ENCODE data around the gene SLC6A17. TPM values are rescaled to one million over a fixed set of nuclear protein-coding genes. Genes with fewer than 3 reads are reported as not detected.

The SLC6A17 gene
- total RNA-seq, 2 donors from 2014 or later, result 0.19 TPM; not detected in 1

GRCh38 chr1:110223127-110223526, 72.8 kb downstream of the SLC6A17 start:
- no peak for DNase-seq
- Histone ChIP-seq H3K4me3 (no peak overlapping the region), H3K9me3 (no peaks in the 10 kb centered on the region), H3K27me3 (no peaks in the 10 kb centered on the region), H3K9ac (ENCODE audit: low read depth in 2 of 2, low read length in 2 of 2) (no peak overlapping the region), H3K27ac (no peak overlapping the region), H3K36me3 (no peaks in the 10 kb centered on the region), H3K4me1 (no peaks in the 10 kb centered on the region)
- intact Hi-C loops (cut with DNase I), result no loop called here
- TF ChIP-seq CTCF (IDR thresholded peaks at IDR 0.05), result no peak

GRCh38 chr1:110223581-110223980, 73.3 kb downstream of the SLC6A17 start:
- no peak overlapping the region for H3K4me3 ChIP-seq
- H3K9ac ChIP-seq (ENCODE audit: low read depth in 2 of 2, low read length in 2 of 2), result no peak overlapping the region
- intact Hi-C loops (cut with DNase I), result no loop called here
- DNase-seq, result no peak
- H3K4me1 ChIP-seq, result no peaks in the 10 kb centered on the region
- no peak for TF ChIP-seq CTCF (IDR thresholded peaks at IDR 0.05)
- H3K36me3 ChIP-seq, result no peaks in the 10 kb centered on the region
- H3K9me3 ChIP-seq, result no peaks in the 10 kb centered on the region
- no peak overlapping the region for H3K27ac ChIP-seq
- H3K27me3 ChIP-seq, result no peaks in the 10 kb centered on the region

DNA sequence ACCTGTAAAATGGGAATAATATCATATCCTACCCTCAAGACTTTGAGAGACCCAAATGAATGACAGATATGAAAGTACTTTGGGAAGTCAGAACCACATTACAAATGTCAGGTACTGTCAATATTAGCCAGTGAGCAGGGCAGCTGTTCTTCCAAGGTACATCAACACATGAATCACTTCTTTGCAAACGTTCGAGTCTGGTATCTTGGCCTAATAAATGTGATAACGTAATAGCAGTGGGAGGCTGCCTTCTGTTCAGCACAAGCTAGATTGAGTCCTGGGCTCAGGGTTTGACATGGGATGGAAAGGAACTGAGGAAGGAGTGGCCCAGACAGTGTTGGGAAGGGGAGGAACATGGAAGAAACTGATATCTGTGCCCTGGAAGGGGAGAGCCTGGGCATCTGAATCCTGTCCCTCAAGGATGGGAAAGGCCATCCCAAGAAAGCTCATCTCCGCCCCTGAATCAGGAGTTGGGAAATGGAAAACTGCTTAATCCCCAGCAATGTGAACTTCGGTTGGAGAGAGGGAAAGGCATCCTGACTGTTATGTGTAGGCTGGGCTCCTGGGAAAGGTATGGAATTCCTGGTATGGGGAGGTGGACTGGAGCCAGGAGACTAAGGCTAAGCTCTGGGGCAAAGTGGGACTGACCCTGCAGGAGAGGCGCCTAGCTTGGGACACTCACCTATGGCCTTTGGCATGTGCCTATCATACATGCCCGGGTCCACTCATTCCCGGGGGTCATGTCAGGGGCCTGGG, 74.1 kb downstream of the SLC6A17 start:
- no peak overlapping the region for H3K27ac ChIP-seq
- no peak overlapping the region for H3K9ac ChIP-seq (ENCODE audit: low read depth in 2 of 2, low read length in 2 of 2)
- H3K36me3 ChIP-seq, result no peaks in the 10 kb centered on the region
- no peak for TF ChIP-seq CTCF (IDR thresholded peaks at IDR 0.05)
- H3K4me1 ChIP-seq, result no peaks in the 10 kb centered on the region
- intact Hi-C loops (cut with DNase I), result no loop called here
- no peak for DNase-seq
- H3K9me3 ChIP-seq, result no peaks in the 10 kb centered on the region
- H3K27me3 ChIP-seq, result no peaks in the 10 kb centered on the region
- no peak overlapping the region for H3K4me3 ChIP-seq

DNA sequence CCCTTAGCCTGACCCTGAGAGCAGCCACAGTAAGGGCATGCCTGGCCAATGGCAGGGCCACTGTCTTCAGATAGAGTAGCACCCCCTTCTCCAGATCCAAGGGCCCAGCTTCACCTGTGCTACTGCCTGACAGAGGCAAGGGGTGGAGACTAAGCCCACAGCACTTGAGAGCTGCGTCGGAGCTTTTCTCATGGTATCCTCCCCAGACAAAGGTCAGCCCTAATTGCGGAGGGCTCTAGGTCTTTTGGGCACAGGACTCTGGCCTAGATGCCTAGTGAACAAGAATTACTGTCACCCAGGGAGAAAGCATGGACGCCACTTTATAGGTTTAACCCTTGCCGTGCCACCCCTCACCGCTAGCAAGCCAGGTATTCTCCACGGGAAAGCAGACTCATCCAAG, 74.9 kb downstream of the SLC6A17 start:
- no peaks in the 10 kb centered on the region for H3K9me3 ChIP-seq
- TF ChIP-seq CTCF (IDR thresholded peaks at IDR 0.05), result no peak
- intact Hi-C loops (cut with DNase I), result no loop called here
- H3K4me1 ChIP-seq, result no peaks in the 10 kb centered on the region
- no peak overlapping the region for H3K27ac ChIP-seq
- no peaks in the 10 kb centered on the region for H3K36me3 ChIP-seq
- no peak for DNase-seq
- no peaks in the 10 kb centered on the region for H3K27me3 ChIP-seq
- H3K4me3 ChIP-seq, result no peak overlapping the region
- H3K9ac ChIP-seq (ENCODE audit: low read depth in 2 of 2, low read length in 2 of 2), result no peak overlapping the region

DNA sequence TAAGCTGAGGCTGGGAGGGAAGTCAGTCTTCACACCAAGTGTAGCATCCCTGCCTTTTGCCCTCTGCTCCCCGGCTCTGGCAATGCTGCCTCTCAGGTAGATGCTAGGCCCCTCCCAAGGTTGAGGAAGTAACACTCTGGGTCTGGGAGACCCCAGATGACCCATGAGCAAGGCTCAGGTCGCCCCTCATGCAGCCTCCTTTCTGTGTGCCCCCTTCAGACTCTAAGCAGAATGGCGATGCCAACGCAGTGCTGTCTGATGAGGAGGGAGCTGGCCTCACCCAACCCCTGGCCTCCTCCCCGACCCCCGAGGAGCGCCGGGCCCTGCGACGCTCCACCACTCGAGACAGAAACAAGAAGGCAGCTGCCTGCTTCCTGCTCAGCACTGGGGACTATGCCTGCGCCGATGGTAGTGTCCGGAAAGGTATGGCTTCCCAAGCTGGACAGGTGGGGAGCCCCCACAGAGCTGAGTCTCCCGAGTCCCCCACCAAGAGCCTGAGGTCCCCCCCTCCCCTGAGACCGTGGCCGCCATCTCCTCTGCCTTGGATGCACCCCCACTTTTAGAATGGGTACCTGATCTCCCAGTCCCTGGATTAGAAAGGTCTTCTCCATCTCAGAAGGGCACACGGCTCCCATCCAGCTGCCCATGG, 75.6 kb downstream of the SLC6A17 start:
- H3K9ac ChIP-seq (ENCODE audit: low read depth in 2 of 2, low read length in 2 of 2), result no peak overlapping the region
- no peak for TF ChIP-seq CTCF (IDR thresholded peaks at IDR 0.05)
- no peak overlapping the region for H3K4me3 ChIP-seq
- H3K4me1 ChIP-seq, result no peaks in the 10 kb centered on the region
- H3K27ac ChIP-seq, result no peak overlapping the region
- H3K27me3 ChIP-seq, result no peaks in the 10 kb centered on the region
- no peaks in the 10 kb centered on the region for H3K36me3 ChIP-seq
- H3K9me3 ChIP-seq, result no peaks in the 10 kb centered on the region
- intact Hi-C loops (cut with DNase I), result no loop called here
- no peak for DNase-seq

All from colonic mucosa (tissue), 4 donors.